Suprapubic skin (tissue), 4 donors: ENCODE results near the gene APOM.

Experiments used
- EP300 ChIP-seq: sonication (generic); formaldehyde crosslinking; IDR thresholded peaks from one replicate; pipeline ENCODE4 v1.6.1; 2017; ENCODE audit warnings: antibody characterized with exemption
- POLR2AphosphoS5 ChIP-seq, 3 donors: sonication (generic); formaldehyde crosslinking; IDR thresholded peaks; one replicate each; pipeline ENCODE4 v1.6.1; 2017; ENCODE audit warnings: antibody characterized with exemption in 3 of 3
- TF ChIP-seq, protein P1 (sequence below), 2 donors: fragments of 200-600 bp in 1 of 2; fragments of 450-650 bp in 1 of 2; sonication (generic) in 1 of 2; IDR thresholded peaks; one replicate each; pipeline ENCODE4 v1.5.1; 2016 to 2019; ENCODE audit warnings: antibody characterized with exemption in 2 of 2, mild to moderate bottlenecking in 1 of 2, moderate library complexity in 1 of 2

DNA sequence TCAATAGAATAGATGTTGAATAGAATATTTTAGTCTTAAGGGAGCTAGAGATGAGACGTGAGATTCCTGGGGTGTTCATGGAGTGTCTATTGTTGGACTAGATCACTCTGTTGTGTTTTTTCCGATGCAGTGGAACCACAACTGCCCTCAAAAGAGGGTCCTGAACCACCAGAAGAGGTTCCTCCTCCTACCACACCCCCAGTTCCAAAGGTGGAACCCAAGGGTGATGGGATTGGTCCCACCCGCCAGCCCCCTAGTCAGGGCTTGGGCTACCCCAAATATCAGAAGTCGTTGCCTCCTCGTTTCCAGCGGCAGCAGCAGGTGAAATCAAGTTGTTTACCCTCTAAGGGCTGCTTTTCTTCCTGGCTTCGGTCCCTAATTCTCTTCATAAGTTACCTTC lies 26.7 kb upstream of the APOM start:
- TF ChIP-seq, protein P1, sequence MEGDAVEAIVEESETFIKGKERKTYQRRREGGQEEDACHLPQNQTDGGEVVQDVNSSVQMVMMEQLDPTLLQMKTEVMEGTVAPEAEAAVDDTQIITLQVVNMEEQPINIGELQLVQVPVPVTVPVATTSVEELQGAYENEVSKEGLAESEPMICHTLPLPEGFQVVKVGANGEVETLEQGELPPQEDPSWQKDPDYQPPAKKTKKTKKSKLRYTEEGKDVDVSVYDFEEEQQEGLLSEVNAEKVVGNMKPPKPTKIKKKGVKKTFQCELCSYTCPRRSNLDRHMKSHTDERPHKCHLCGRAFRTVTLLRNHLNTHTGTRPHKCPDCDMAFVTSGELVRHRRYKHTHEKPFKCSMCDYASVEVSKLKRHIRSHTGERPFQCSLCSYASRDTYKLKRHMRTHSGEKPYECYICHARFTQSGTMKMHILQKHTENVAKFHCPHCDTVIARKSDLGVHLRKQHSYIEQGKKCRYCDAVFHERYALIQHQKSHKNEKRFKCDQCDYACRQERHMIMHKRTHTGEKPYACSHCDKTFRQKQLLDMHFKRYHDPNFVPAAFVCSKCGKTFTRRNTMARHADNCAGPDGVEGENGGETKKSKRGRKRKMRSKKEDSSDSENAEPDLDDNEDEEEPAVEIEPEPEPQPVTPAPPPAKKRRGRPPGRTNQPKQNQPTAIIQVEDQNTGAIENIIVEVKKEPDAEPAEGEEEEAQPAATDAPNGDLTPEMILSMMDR (IDR thresholded peaks at IDR 0.05), result no peak
- TF ChIP-seq POLR2AphosphoS5 (IDR thresholded peaks at IDR 0.05) (no peak), EP300 (no peak)
